ENCODE measurements around the gene AOPEP. TPM values are rescaled to one million over a fixed set of nuclear protein-coding genes. Genes with fewer than 3 reads are reported as not detected.

AOPEP gene
- total and polyA plus RNA-seq, 2 donors (not counting 3 experiments of a cell fraction or from before 2014, with no cell fraction given) = 20.2 to 41.6 TPM

DNA sequence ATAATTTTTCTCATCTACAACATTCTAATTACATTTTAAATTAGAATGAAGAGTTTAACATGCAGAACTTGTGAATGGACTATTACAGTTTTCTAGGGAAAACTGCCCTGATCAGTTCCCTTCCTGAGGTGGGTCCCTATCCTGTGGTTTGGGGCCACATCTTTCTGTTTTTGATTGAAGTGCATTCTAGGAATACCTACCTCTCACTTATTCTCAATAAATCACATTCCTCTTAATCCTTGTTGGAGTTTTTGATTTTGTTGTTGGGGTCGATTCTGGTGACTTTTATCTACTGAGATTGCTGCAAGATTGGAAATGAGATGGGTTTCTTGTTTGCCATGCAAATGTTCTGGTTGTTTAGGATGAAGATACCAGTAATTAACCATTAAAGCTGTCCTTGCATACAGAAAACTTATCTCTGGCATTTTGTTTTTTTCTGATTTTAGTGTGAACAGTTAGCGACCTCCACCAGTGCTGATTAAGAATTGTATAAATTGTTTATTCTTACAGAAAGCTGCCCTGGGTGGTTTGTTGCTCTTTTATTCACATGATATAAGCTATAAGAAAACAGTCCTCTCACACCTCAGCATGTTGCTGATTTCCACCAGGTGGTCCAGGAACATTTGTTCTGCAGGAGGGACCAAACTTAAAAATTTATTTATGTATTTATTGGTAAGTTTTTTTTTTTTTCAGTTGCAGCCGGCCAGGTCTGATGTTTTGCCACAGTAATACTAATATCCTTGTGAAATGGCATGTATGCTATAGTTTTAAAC lies 321.1 kb downstream of the AOPEP start:
- Histone ChIP-seq H3K36me3 (ENCODE audit: control insufficient read depth in 2 of 2, extremely low read depth in 1 of 2, insufficient read depth in 2 of 2, low read length in 2 of 2) (peaks cover 0 to 2% of the 10 kb centered on the region in 2 experiments), H3K4me2 (ENCODE audit: insufficient read depth, low read length) (peak overlapping the region; percentile 48), H3K27me3 (ENCODE audit: control insufficient read depth in 2 of 2, insufficient read depth in 2 of 2, low read length in 2 of 2) (no peaks in the 10 kb centered on the region), H3K79me2 (ENCODE audit: control insufficient read depth, insufficient read depth, low read length) (peaks cover 4% of the 10 kb centered on the region), H2AFZ (ENCODE audit: low read depth, low read length) (no peak overlapping the region), H3K9me3 (replicated peaks; ENCODE audit: control insufficient read depth, insufficient read depth, low read length) (no peaks in the 10 kb centered on the region), H3K9ac (replicated peaks; ENCODE audit: extremely low read depth, insufficient read depth, low read length) (no peak overlapping the region), H3K4me1 (ENCODE audit: control insufficient read depth, extremely low read depth, insufficient read depth, low read length) (peaks cover 12% of the 10 kb centered on the region), H3K4me3 (replicated peaks in 1 of 3; ENCODE audit: insufficient read depth in 1 of 3, low read depth in 1 of 3, low read length in 3 of 3) (peak overlapping the region in 1 of 3 experiments; percentile 10), H3K9me1 (replicated peaks; ENCODE audit: control insufficient read depth, extremely low read depth, insufficient read depth, low read length) (no peaks in the 10 kb centered on the region), H3K27ac (ENCODE audit: insufficient read depth, low read depth, low read length) (no peak overlapping the region), H4K20me1 (replicated peaks; ENCODE audit: control insufficient read depth, extremely low read depth, insufficient read depth, low read length) (peaks cover 3% of the 10 kb centered on the region)
- CTCF ChIA-PET = interaction anchor here (0.8 to 1.8 kb wide), 4 partner anchors 9 to 366 kb away, joined by 3 to 6 read pairs (median 6); no protein-coding TSS in a partner anchor
- intact Hi-C loops (cut with micrococcal nuclease) = loop anchor here (2.0 kb wide), 1 partner anchor 43 kb away; no protein-coding TSS in a partner anchor
- dilution Hi-C loops (cut with MboI; ENCODE audit: extremely low pct_ligation_motif_present, low sequenced_read_pairs) = no loop called here
- FAIRE-seq (peak; percentile 50), DNase-seq (ENCODE audit: low read depth, low spot score) (no peak)
- no TSS peak for BruUV-seq (replicated peaks)
- POLR2A ChIA-PET = interaction anchor here (0.6 to 0.7 kb wide), 2 partner anchors 180 to 412 kb away, joined by 3 to 4 read pairs; no protein-coding TSS in a partner anchor
- TF ChIP-seq POLR2AphosphoS5 (IDR thresholded peaks at IDR 0.05; ENCODE audit: insufficient read depth, low read depth, low read length) = no peak
- TF ChIP-seq EZH2 (IDR thresholded peaks at IDR 0.05; ENCODE audit: borderline replicate concordance, low read depth, low read length, severe bottlenecking) = peak; percentile 1

DNA sequence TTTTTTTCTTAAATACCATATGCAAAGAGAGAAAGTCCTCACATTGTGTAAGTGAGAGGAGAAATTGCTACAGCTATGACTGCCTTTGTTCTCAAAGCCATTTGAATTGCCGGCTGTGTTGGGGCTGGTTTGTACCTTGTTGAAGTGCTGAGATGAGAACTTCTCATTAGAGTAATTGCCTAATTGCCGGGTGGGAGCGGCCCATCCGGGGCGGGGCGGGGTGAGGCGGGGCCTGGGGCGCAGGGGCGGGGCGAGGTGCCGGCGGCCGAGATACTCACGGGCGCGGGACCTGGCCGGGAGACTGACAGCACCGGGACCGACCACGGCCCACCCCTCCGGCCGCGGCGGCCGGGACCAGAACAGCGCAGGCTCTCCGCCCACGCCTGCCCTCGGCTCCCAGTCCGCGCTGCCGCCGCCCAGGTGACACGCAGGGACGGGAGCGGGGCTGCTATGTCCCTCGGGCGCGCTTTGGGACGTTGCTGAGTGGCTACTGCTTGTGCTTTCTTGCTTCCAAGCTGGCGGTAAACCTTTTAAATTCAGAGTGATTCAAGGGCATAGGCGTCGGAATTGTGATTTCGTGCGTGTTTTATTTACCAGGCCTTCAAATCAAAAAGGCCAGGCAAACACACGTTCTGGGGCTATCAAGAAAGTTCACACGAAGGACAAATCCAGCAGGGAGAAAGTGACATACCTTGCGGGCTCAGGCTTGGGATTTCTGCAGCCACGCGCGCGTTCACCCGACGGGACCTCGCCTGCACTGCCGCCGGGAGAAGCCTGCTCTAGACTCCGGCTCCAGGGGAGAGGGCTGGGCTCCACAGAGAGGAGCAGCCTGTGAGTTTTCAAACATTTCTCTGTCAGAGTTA lies 322.0 kb downstream of the AOPEP start:
- Histone ChIP-seq H3K9me1 (replicated peaks; ENCODE audit: control insufficient read depth, extremely low read depth, insufficient read depth, low read length) (no peaks in the 10 kb centered on the region), H4K20me1 (replicated peaks; ENCODE audit: control insufficient read depth, extremely low read depth, insufficient read depth, low read length) (peaks cover 3% of the 10 kb centered on the region), H3K9ac (replicated peaks; ENCODE audit: extremely low read depth, insufficient read depth, low read length) (peak overlapping the region; percentile 35), H3K4me2 (ENCODE audit: insufficient read depth, low read length) (peak overlapping the region; percentile 48), H3K4me3 (replicated peaks in 1 of 3; ENCODE audit: insufficient read depth in 1 of 3, low read depth in 1 of 3, low read length in 3 of 3) (peak overlapping the region; percentile 9 to 44 (median 42)), H3K36me3 (ENCODE audit: control insufficient read depth in 2 of 2, extremely low read depth in 1 of 2, insufficient read depth in 2 of 2, low read length in 2 of 2) (peaks cover 0 to 2% of the 10 kb centered on the region in 2 experiments), H2AFZ (ENCODE audit: low read depth, low read length) (peak overlapping the region; percentile 2), H3K79me2 (ENCODE audit: control insufficient read depth, insufficient read depth, low read length) (peaks cover 7% of the 10 kb centered on the region), H3K27ac (ENCODE audit: insufficient read depth, low read depth, low read length) (no peak overlapping the region), H3K27me3 (ENCODE audit: control insufficient read depth in 2 of 2, insufficient read depth in 2 of 2, low read length in 2 of 2) (no peaks in the 10 kb centered on the region), H3K9me3 (replicated peaks; ENCODE audit: control insufficient read depth, insufficient read depth, low read length) (no peaks in the 10 kb centered on the region), H3K4me1 (ENCODE audit: control insufficient read depth, extremely low read depth, insufficient read depth, low read length) (peaks cover 12% of the 10 kb centered on the region)
- ChIA-PET POLR2A (interaction anchor here (0.6 to 0.7 kb wide), 2 partner anchors 180 to 413 kb away, joined by 3 to 4 read pairs; no protein-coding TSS in a partner anchor), CTCF (interaction anchor here (0.8 to 1.8 kb wide), 9 partner anchors 8 to 367 kb away, joined by 3 to 8 read pairs (median 4); no protein-coding TSS in a partner anchor)
- dilution Hi-C loops (cut with MboI; ENCODE audit: extremely low pct_ligation_motif_present, low sequenced_read_pairs) (no loop called here), intact Hi-C loops (cut with micrococcal nuclease) (loop anchor here (2.0 kb wide), 1 partner anchor 44 kb away; no protein-coding TSS in a partner anchor)
- TSS peak; percentile 22 for BruUV-seq (replicated peaks)
- FAIRE-seq = peak; percentile 35
- peak; percentile 52 for DNase-seq (ENCODE audit: low read depth, low spot score)
- TF ChIP-seq POLR2AphosphoS5 (IDR thresholded peaks at IDR 0.05; ENCODE audit: insufficient read depth, low read depth, low read length) (no peak), POLR2A (IDR thresholded peaks at IDR 0.05; ENCODE audit: low read depth, low read length) (no peak), JUN (IDR thresholded peaks at IDR 0.05; ENCODE audit: borderline replicate concordance, insufficient read depth, insufficient read length, low read depth) (no peak), FOS (IDR thresholded peaks at IDR 0.05; ENCODE audit: borderline replicate concordance, insufficient read depth, low read length) (no peak), EZH2 (IDR thresholded peaks at IDR 0.05; ENCODE audit: borderline replicate concordance, low read depth, low read length, severe bottlenecking) (no peak), MYC (IDR thresholded peaks at IDR 0.05; ENCODE audit: low read depth, low read length) (no peak), GATA2 (IDR thresholded peaks at IDR 0.05; ENCODE audit: insufficient read depth, insufficient read length, low read depth, low read length) (no peak)
- TF ChIP-seq, protein P1, sequence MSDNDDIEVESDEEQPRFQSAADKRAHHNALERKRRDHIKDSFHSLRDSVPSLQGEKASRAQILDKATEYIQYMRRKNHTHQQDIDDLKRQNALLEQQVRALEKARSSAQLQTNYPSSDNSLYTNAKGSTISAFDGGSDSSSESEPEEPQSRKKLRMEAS (IDR thresholded peaks at IDR 0.05; ENCODE audit: insufficient read depth, insufficient read length) = no peak
- TF ChIP-seq, protein P2, sequence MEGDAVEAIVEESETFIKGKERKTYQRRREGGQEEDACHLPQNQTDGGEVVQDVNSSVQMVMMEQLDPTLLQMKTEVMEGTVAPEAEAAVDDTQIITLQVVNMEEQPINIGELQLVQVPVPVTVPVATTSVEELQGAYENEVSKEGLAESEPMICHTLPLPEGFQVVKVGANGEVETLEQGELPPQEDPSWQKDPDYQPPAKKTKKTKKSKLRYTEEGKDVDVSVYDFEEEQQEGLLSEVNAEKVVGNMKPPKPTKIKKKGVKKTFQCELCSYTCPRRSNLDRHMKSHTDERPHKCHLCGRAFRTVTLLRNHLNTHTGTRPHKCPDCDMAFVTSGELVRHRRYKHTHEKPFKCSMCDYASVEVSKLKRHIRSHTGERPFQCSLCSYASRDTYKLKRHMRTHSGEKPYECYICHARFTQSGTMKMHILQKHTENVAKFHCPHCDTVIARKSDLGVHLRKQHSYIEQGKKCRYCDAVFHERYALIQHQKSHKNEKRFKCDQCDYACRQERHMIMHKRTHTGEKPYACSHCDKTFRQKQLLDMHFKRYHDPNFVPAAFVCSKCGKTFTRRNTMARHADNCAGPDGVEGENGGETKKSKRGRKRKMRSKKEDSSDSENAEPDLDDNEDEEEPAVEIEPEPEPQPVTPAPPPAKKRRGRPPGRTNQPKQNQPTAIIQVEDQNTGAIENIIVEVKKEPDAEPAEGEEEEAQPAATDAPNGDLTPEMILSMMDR (IDR thresholded peaks at IDR 0.05; ENCODE audit: extremely low read depth in 1 of 2, insufficient read depth in 1 of 2, low read depth in 1 of 2, low read length in 2 of 2) = no peak

Measured in endothelial cell of umbilical vein (primary cell).